Measurements from ENCODE around the gene C5orf58.

C5orf58 gene

DNA sequence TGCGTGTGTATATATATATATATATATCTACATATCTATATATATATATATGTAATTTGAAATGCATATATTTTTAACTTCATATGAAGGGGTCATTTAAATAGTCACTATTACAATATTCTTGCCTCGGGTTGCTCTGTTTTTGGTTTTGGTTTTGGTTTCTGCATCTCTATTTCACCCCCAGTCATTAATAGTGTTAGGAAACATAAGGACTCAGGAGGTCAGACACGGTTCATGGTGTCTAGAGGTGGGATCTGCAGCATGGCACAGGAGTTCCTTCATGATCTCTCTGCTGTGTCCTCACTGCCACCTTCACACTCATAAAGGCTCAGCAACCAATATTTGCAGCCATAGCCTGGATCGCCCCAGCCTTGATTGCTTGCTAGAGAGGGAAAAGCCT is 16.6 kb downstream of the C5orf58 start:
- Histone ChIP-seq H3K27ac (ENCODE audit: extremely low read depth, low read depth, low read length) (no peak overlapping the region), H3K36me3 (ENCODE audit: control insufficient read depth in 2 of 2, insufficient read depth in 1 of 2, low read length in 2 of 2) (no peaks in the 10 kb centered on the region), H3K9me3 (ENCODE audit: control insufficient read depth, insufficient read depth, low read depth, low read length) (no peaks in the 10 kb centered on the region), H3K4me3 (ENCODE audit: low read depth, low read length) (no peak overlapping the region), H3K4me1 (ENCODE audit: control insufficient read depth, insufficient read depth, low read length) (peaks cover 23% of the 10 kb centered on the region)
- CTCF ChIA-PET, result no interaction called here
- TF ChIP-seq ZNF830 (tag by site-specific recombination; IDR thresholded peaks at IDR 0.05; ENCODE audit: low read depth) (no peak), KLF8 (tag by site-specific recombination; IDR thresholded peaks at IDR 0.05) (no peak), ZNF76 (tag by site-specific recombination; IDR thresholded peaks at IDR 0.05; ENCODE audit: borderline replicate concordance, low read depth) (no peak), ZNF501 (tag by site-specific recombination; IDR thresholded peaks at IDR 0.05) (no peak), ZNF792 (tag by site-specific recombination; IDR thresholded peaks at IDR 0.05) (no peak), KLF16 (tag by site-specific recombination; IDR thresholded peaks at IDR 0.05) (no peak), ZNF560 (tag by site-specific recombination; IDR thresholded peaks at IDR 0.05; ENCODE audit: borderline replicate concordance) (no peak)
- TF ChIP-seq, protein P1, sequence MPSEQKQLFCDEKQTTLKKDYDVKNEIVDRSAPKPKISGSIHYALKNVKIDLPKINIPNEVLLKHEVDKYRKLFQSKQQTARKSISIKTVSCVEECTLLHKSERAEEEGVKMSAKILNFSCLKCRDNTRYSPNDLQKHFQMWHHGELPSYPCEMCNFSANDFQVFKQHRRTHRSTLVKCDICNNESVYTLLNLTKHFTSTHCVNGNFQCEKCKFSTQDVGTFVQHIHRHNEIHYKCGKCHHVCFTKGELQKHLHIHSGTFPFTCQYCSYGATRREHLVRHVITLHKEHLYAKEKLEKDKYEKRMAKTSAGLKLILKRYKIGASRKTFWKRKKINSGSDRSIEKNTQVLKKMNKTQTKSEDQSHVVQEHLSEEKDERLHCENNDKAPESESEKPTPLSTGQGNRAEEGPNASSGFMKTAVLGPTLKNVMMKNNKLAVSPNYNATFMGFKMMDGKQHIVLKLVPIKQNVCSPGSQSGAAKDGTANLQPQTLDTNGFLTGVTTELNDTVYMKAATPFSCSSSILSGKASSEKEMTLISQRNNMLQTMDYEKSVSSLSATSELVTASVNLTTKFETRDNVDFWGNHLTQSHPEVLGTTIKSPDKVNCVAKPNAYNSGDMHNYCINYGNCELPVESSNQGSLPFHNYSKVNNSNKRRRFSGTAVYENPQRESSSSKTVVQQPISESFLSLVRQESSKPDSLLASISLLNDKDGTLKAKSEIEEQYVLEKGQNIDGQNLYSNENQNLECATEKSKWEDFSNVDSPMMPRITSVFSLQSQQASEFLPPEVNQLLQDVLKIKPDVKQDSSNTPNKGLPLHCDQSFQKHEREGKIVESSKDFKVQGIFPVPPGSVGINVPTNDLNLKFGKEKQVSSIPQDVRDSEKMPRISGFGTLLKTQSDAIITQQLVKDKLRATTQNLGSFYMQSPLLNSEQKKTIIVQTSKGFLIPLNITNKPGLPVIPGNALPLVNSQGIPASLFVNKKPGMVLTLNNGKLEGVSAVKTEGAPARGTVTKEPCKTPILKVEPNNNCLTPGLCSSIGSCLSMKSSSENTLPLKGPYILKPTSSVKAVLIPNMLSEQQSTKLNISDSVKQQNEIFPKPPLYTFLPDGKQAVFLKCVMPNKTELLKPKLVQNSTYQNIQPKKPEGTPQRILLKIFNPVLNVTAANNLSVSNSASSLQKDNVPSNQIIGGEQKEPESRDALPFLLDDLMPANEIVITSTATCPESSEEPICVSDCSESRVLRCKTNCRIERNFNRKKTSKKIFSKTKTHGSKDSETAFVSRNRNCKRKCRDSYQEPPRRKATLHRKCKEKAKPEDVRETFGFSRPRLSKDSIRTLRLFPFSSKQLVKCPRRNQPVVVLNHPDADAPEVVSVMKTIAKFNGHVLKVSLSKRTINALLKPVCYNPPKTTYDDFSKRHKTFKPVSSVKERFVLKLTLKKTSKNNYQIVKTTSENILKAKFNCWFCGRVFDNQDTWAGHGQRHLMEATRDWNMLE (tag by site-specific recombination; conservative IDR thresholded peaks at IDR 0.05; ENCODE audit: low read depth), result no peak
- TF ChIP-seq, protein P2, sequence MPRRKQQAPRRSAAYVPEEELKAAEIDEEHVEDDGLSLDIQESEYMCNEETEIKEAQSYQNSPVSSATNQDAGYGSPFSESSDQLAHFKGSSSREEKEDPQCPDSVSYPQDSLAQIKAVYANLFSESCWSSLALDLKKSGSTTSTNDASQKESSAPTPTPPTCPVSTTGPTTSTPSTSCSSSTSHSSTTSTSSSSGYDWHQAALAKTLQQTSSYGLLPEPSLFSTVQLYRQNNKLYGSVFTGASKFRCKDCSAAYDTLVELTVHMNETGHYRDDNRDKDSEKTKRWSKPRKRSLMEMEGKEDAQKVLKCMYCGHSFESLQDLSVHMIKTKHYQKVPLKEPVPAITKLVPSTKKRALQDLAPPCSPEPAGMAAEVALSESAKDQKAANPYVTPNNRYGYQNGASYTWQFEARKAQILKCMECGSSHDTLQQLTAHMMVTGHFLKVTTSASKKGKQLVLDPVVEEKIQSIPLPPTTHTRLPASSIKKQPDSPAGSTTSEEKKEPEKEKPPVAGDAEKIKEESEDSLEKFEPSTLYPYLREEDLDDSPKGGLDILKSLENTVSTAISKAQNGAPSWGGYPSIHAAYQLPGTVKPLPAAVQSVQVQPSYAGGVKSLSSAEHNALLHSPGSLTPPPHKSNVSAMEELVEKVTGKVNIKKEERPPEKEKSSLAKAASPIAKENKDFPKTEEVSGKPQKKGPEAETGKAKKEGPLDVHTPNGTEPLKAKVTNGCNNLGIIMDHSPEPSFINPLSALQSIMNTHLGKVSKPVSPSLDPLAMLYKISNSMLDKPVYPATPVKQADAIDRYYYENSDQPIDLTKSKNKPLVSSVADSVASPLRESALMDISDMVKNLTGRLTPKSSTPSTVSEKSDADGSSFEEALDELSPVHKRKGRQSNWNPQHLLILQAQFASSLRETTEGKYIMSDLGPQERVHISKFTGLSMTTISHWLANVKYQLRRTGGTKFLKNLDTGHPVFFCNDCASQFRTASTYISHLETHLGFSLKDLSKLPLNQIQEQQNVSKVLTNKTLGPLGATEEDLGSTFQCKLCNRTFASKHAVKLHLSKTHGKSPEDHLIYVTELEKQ (tag by site-specific recombination; IDR thresholded peaks at IDR 0.05; ENCODE audit: borderline replicate concordance), result no peak
- POLR2A ChIA-PET, result no interaction called here

DNA sequence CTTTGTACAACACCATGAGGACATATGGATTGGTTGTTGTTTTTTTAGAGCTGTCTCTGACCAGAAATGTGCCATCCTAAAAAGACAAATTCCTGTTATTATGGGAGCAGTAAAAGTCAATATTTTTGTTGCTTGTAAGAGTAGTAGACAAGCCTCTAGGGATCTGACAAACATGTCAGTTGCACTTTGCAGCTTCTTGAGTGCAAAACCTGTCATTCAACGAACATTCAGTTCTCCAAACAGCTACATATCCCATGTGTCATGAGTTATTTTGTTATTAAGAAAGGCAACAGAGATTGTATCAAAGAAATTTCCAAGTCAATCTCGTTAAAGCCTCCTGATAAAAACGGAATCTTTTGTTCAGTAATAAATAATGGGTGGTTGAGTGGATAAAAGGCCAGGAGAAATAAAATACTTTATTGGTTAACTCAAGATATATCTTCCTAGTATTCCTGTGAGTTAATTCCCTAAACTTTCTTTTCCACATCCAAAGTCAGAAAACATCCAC is 18.1 kb downstream of the C5orf58 start:
- TF ChIP-seq ZXDB (tag by site-specific recombination; IDR thresholded peaks at IDR 0.05), result no peak
- TF ChIP-seq, protein P3, sequence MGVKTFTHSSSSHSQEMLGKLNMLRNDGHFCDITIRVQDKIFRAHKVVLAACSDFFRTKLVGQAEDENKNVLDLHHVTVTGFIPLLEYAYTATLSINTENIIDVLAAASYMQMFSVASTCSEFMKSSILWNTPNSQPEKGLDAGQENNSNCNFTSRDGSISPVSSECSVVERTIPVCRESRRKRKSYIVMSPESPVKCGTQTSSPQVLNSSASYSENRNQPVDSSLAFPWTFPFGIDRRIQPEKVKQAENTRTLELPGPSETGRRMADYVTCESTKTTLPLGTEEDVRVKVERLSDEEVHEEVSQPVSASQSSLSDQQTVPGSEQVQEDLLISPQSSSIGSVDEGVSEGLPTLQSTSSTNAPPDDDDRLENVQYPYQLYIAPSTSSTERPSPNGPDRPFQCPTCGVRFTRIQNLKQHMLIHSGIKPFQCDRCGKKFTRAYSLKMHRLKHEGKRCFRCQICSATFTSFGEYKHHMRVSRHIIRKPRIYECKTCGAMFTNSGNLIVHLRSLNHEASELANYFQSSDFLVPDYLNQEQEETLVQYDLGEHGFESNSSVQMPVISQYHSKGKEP (tag by site-specific recombination; IDR thresholded peaks at IDR 0.05), result 0 out of 2 replicates have a peak, but pooled peaks have one; percentile 18
- Histone ChIP-seq H3K27ac (ENCODE audit: extremely low read depth, low read depth, low read length) (no peak overlapping the region), H3K4me1 (ENCODE audit: control insufficient read depth, insufficient read depth, low read length) (peaks cover 23% of the 10 kb centered on the region), H3K9me3 (ENCODE audit: control insufficient read depth, insufficient read depth, low read depth, low read length) (no peaks in the 10 kb centered on the region), H3K4me3 (ENCODE audit: low read depth, low read length) (no peak overlapping the region), H3K36me3 (ENCODE audit: control insufficient read depth in 2 of 2, insufficient read depth in 1 of 2, low read length in 2 of 2) (no peaks in the 10 kb centered on the region)
- ChIA-PET CTCF (interaction anchor here (0.9 kb wide), 1 partner anchor 18 kb away, joined by 4 read pairs; no protein-coding TSS in a partner anchor), POLR2A (no interaction called here)
